H1 (cell line): ENCODE measurements around the gene FRMD5. TPM values are rescaled to one million over a fixed set of nuclear protein-coding genes. Genes with fewer than 3 reads are reported as not detected.

ENCODE experiments used
- CTCF ChIA-PET: fragments of 300-600 bp; sonication (Branson Sonifier 250); formaldehyde crosslinking; loops from one replicate; lab custom pipeline; 2021; ENCODE audit not compliant: partially characterized antibody; lab: Charles Lee
- POLR2A ChIA-PET: fragments of 300-600 bp; sonication (Branson Sonifier 250); formaldehyde crosslinking; loops from one replicate; lab custom pipeline; 2021; ENCODE audit warnings: inconsistent platforms; ENCODE audit not compliant: partially characterized antibody; lab: Charles Lee
- DNase-seq, 2 experiments: peaks; one replicate each; pipeline versions ENCODE4 v3.0.0 to v3.0.0-alpha.2; 2010 to 2022; ENCODE audit warnings: low spot score in 2 of 2, low read depth in 1 of 2, mixed read lengths in 1 of 2
- FAIRE-seq: peaks from 2 replicates; lab custom pipeline; 2011; peaks lifted over from hg19 to GRCh38; lab: Jason Lieb, UNC
- H2AFZ ChIP-seq: 2 replicates; pipeline ENCODE4 v1.8.1; 2012; ENCODE audit warnings: low read length, inconsistent platforms
- H2AK5ac ChIP-seq: 2 replicates; pipeline ENCODE4 v1.6.1; 2013; ENCODE audit warnings: low read depth, low read length
- H2BK120ac ChIP-seq: replicated peaks from 2 replicates; pipeline ENCODE3; 2013; ENCODE audit warnings: low read depth, low read length, inconsistent platforms
- H2BK12ac ChIP-seq: 2 replicates; pipeline ENCODE4 v1.6.1; 2013; ENCODE audit warnings: low read depth, low read length
- H2BK15ac ChIP-seq: 2 replicates; pipeline ENCODE4 v1.6.1; 2013; ENCODE audit warnings: low read length
- H2BK20ac ChIP-seq: 2 replicates; pipeline ENCODE4 v1.6.1; 2013; ENCODE audit warnings: low read length
- H2BK5ac ChIP-seq: 2 replicates; pipeline ENCODE4 v1.6.1; 2013; ENCODE audit warnings: low read depth, low read length
- H3K14ac ChIP-seq: 2 replicates; pipeline ENCODE4 v1.6.1; 2013; ENCODE audit warnings: inconsistent platforms; ENCODE audit not compliant: insufficient read length
- H3K18ac ChIP-seq: 2 replicates; pipeline ENCODE4 v1.6.1; 2013; ENCODE audit warnings: low read length; ENCODE audit errors: extremely low read depth
- H3K23ac ChIP-seq: 2 replicates; pipeline ENCODE4 v1.6.1; 2013; ENCODE audit warnings: inconsistent platforms; ENCODE audit not compliant: insufficient read length
- H3K23me2 ChIP-seq: 2 replicates; pipeline ENCODE4 v1.6.1; 2013; ENCODE audit warnings: low read depth, low read length
- H3K27ac ChIP-seq: 2 replicates; pipeline ENCODE4 v1.6.1; 2011; ENCODE audit warnings: low read depth, low read length, inconsistent platforms
- H3K27me3 ChIP-seq, 4 experiments: replicated peaks in 1 of 4; 1 replicate in 1 of 4; 2 replicates in 3 of 4; pipeline versions ENCODE4 v1.6.1 to v1.8.1; 2011 to 2013; ENCODE audit warnings: low read length in 3 of 4, mild to moderate bottlenecking in 3 of 4, inconsistent platforms in 2 of 4, mixed read lengths in 2 of 4, moderate library complexity in 1 of 4; ENCODE audit not compliant: control insufficient read depth in 3 of 4, insufficient read depth in 3 of 4; ENCODE audit errors: extremely low read depth in 1 of 4
- H3K36me3 ChIP-seq, 4 experiments: 2 replicates each; pipeline versions ENCODE4 v1.6.1 to v1.8.1; 2011 to 2013; ENCODE audit warnings: mild to moderate bottlenecking in 4 of 4, low read length in 3 of 4, moderate library complexity in 2 of 4, control low read depth in 1 of 4, inconsistent platforms in 1 of 4; ENCODE audit not compliant: insufficient read depth in 4 of 4, control insufficient read depth in 2 of 4
- H3K4ac ChIP-seq: replicated peaks from 2 replicates; pipeline ENCODE3; 2013; ENCODE audit warnings: low read length, low read depth, mixed read lengths, inconsistent platforms; ENCODE audit not compliant: insufficient read length
- H3K4me1 ChIP-seq, 4 experiments: replicated peaks in 1 of 4; 1 replicate in 1 of 4; 2 replicates in 3 of 4; pipeline versions ENCODE4 v1.6.1 to v1.8.1; 2011 to 2013; ENCODE audit warnings: low read length in 3 of 4, inconsistent platforms in 2 of 4, mixed read lengths in 1 of 4; ENCODE audit not compliant: insufficient read depth in 4 of 4, control insufficient read depth in 3 of 4
- H3K4me2 ChIP-seq, 2 experiments: 2 replicates each; pipeline versions ENCODE4 v1.6.1 to v1.8.1; 2011 to 2013; ENCODE audit warnings: low read depth in 2 of 2, low read length in 2 of 2, control low read depth in 1 of 2, inconsistent platforms in 1 of 2, mild to moderate bottlenecking in 1 of 2; ENCODE audit not compliant: insufficient read depth in 1 of 2
- H3K4me3 ChIP-seq, 4 experiments: fragments of 200-600, 300-600 bp in 1 of 4; sonication (generic), shearing (Covaris generic), sonication (Bioruptor Twin) in 1 of 4; 2 replicates each; pipeline versions ENCODE4 v1.5.1 to v1.8.1; 2011 to 2016; ENCODE audit warnings: low read length in 4 of 4, low read depth in 3 of 4, control low read depth in 2 of 4, inconsistent platforms in 2 of 4, mild to moderate bottlenecking in 2 of 4, mixed read lengths in 1 of 4, moderate library complexity in 1 of 4; ENCODE audit not compliant: insufficient read depth in 2 of 4; ENCODE audit errors: extremely low read depth in 1 of 4
- H3K56ac ChIP-seq: replicated peaks from 2 replicates; pipeline ENCODE3; 2013; ENCODE audit warnings: low read depth, mild to moderate bottlenecking, mixed read lengths, low read length, inconsistent platforms; ENCODE audit not compliant: insufficient read length
- H3K79me1 ChIP-seq: 2 replicates; pipeline ENCODE4 v1.6.1; 2013; ENCODE audit warnings: low read depth, low read length, control low read depth
- H3K79me2 ChIP-seq, 2 experiments: 2 replicates each; pipeline versions ENCODE4 v1.6.1 to v1.8.1; 2012 to 2013; ENCODE audit warnings: low read length in 2 of 2, mild to moderate bottlenecking in 2 of 2, inconsistent platforms in 1 of 2; ENCODE audit not compliant: insufficient read depth in 2 of 2, control insufficient read depth in 1 of 2
- H3K9ac ChIP-seq, 4 experiments: replicated peaks in 1 of 4; 1 replicate in 1 of 4; 2 replicates in 3 of 4; pipeline versions ENCODE4 v1.6.1 to v1.8.1; 2011 to 2013; ENCODE audit warnings: low read depth in 3 of 4, low read length in 3 of 4, control low read depth in 2 of 4, mild to moderate bottlenecking in 2 of 4, moderate library complexity in 2 of 4, inconsistent platforms in 1 of 4; ENCODE audit errors: extremely low read depth in 1 of 4
- H3K9me3 ChIP-seq, 2 experiments: 2 replicates each; pipeline versions ENCODE4 v1.6.1 to v1.8.1; 2012 to 2013; ENCODE audit warnings: mild to moderate bottlenecking in 2 of 2, moderate library complexity in 2 of 2, control low read depth in 1 of 2, inconsistent platforms in 1 of 2, low read depth in 1 of 2, low read length in 1 of 2, mixed read lengths in 1 of 2; ENCODE audit not compliant: insufficient read depth in 2 of 2
- H4K20me1 ChIP-seq, 2 experiments: replicated peaks in 1 of 2; 2 replicates each; pipeline versions ENCODE3 to v1.8.1; 2011 to 2013; ENCODE audit warnings: inconsistent platforms in 2 of 2, low read length in 2 of 2, mild to moderate bottlenecking in 1 of 2; ENCODE audit not compliant: insufficient read depth in 2 of 2, control insufficient read depth in 1 of 2
- H4K5ac ChIP-seq: 2 replicates; pipeline ENCODE4 v1.6.1; 2013; ENCODE audit warnings: low read length, low read depth, mixed read lengths, inconsistent platforms; ENCODE audit not compliant: insufficient read length
- H4K8ac ChIP-seq: 2 replicates; pipeline ENCODE4 v1.8.0; 2013; ENCODE audit warnings: mild to moderate bottlenecking, moderate library complexity, low read length, inconsistent platforms; ENCODE audit not compliant: insufficient read depth; ENCODE audit errors: extremely low read depth
- H4K91ac ChIP-seq: replicated peaks from 2 replicates; pipeline ENCODE3; 2013; ENCODE audit warnings: low read length, mixed read lengths, inconsistent platforms; ENCODE audit not compliant: insufficient read length
- ASH2L ChIP-seq: fragments of 200-600, 300-600 bp; sonication (generic); IDR thresholded peaks from one replicate; pipeline ENCODE4 v1.7.1; 2017; ENCODE audit warnings: low read length
- CBX5 ChIP-seq: fragments of 300-800, 300-1000 bp; sonication (generic); IDR thresholded peaks from 2 replicates; pipeline ENCODE4 v1.7.1; 2016; ENCODE audit warnings: antibody characterized with exemption, low read length, low read depth
- CTBP2 ChIP-seq: IDR thresholded peaks from 2 replicates; pipeline ENCODE4 v1.7.0; 2011; ENCODE audit warnings: borderline replicate concordance, mild to moderate bottlenecking, moderate library complexity, mixed read lengths, low read length; ENCODE audit not compliant: insufficient read depth, insufficient read length
- KDM5A ChIP-seq: fragments of 200-600 bp; IDR thresholded peaks from 2 replicates; pipeline ENCODE4 v1.7.1; 2012; ENCODE audit warnings: mild to moderate bottlenecking, low read length, inconsistent platforms, mixed read lengths
- RAD21 ChIP-seq, 2 experiments: IDR thresholded peaks in 1 of 2; conservative IDR thresholded peaks in 1 of 2; 2 replicates each; pipeline ENCODE4 v1.6.1; 2011; ENCODE audit warnings: low read depth in 2 of 2, low read length in 2 of 2, improper control_type of control experiment in 1 of 2, inconsistent platforms in 1 of 2, mild to moderate bottlenecking in 1 of 2, moderate library complexity in 1 of 2
- SIN3A ChIP-seq, 2 experiments: IDR thresholded peaks in 1 of 2; conservative IDR thresholded peaks in 1 of 2; 2 replicates each; pipeline ENCODE4 v1.6.1; 2011 to 2012; ENCODE audit warnings: low read length in 2 of 2, improper control_type of control experiment in 1 of 2, low read depth in 1 of 2, mild to moderate bottlenecking in 1 of 2
- SIRT6 ChIP-seq: IDR thresholded peaks from one replicate; pipeline ENCODE4 v1.7.1; 2012; ENCODE audit warnings: low read length, inconsistent platforms
- SIX5 ChIP-seq: IDR thresholded peaks from 2 replicates; pipeline ENCODE4 v1.6.1; 2011; ENCODE audit warnings: mild to moderate bottlenecking, low read depth, low read length
- SP2 ChIP-seq: IDR thresholded peaks from 2 replicates; pipeline ENCODE4 v1.6.1; 2012; ENCODE audit warnings: mild to moderate bottlenecking, low read length, inconsistent platforms
- TAF7 ChIP-seq: optimal IDR thresholded peaks from 2 replicates; pipeline ENCODE3; 2011; ENCODE audit warnings: low read depth, mild to moderate bottlenecking, inconsistent platforms, low read length, moderate library complexity, borderline replicate concordance
- TBP ChIP-seq: IDR thresholded peaks from 2 replicates; pipeline ENCODE4 v1.6.1; 2011; ENCODE audit warnings: low read depth, low read length, improper control_type of control experiment
- ZNF274 ChIP-seq: IDR thresholded peaks from 2 replicates; pipeline ENCODE4 v1.7.0; 2012; ENCODE audit warnings: low read length, borderline replicate concordance; ENCODE audit errors: extremely low read depth
- WGBS, 2 experiments: shearing (Covaris generic) in 1 of 2; methylation state at CpG; one replicate each; pipeline versions ENCODE4 v1.1.6 to v1.1.7; 2013 to 2015; ENCODE audit warnings: low lambda C conversion rate in 2 of 2, mixed read lengths in 2 of 2, inconsistent platforms in 1 of 2, low coverage in 1 of 2, missing lambda C conversion rate in 1 of 2; ENCODE audit not compliant: insufficient replicate concordance in 2 of 2, insufficient coverage in 1 of 2, insufficient read length in 1 of 2; ENCODE audit errors: extremely low coverage in 1 of 2, missing lambda C conversion rate in 1 of 2; 5-methylcytosine and 5-hydroxymethylcytosine counted together
- polyA plus RNA-seq, 7 experiments: library from polyadenylated mRNA; depleted of rRNA in 3 of 7; stranded (reverse) in 5 of 7; unstranded in 2 of 7; fragments of >200 nt in 5 of 7; fragments of 200-250 nt in 2 of 7; gene quantifications; 1 replicate in 5 of 7; 2 replicates in 1 of 7; 4 replicates in 1 of 7; pipeline versions ENCODE4 v1.2.1 to v1.2.3, GENCODE V29; 2011 to 2013; ENCODE audit warnings: missing spikeins in 2 of 7, mixed read lengths in 2 of 7
- total RNA-seq: library from RNA; stranded (reverse); fragmentation: NEBNext Ultra II Directional; extraction: Animal tissue kit (Norgen Biotek cat#: 25700); gene quantifications from 2 replicates; pipeline ENCODE4 v1.2.1, GENCODE V29; 2021

Gene FRMD5
- total and polyA plus RNA-seq, 2 of the 8 experiments (the other 6 are each of a cell fraction or from before 2014, with no cell fraction given), result 10.1 to 12.6 TPM

GRCh38 chr15:43899928-43900327 is 295.1 kb downstream of the FRMD5 start:
- H3K79me1 ChIP-seq, result no peaks in the 10 kb centered on the region
- no peak overlapping the region for H2AFZ ChIP-seq
- no peak overlapping the region for H4K8ac ChIP-seq
- peaks cover 0 to 2% (median 1%) of the 10 kb centered on the region in 4 experiments; a peak in 1 of 8 replicates for H3K36me3 ChIP-seq
- no peaks in the 10 kb centered on the region for H4K20me1 ChIP-seq
- no peak overlapping the region for H4K91ac ChIP-seq
- peaks cover 0 to 5% (median 2%) of the 10 kb centered on the region in 4 experiments; a peak in 3 of 7 replicates for H3K4me1 ChIP-seq
- H3K4me2 ChIP-seq, result no peak overlapping the region
- no peak for DNase-seq
- no peak overlapping the region for H3K27ac ChIP-seq
- no peak overlapping the region for H3K14ac ChIP-seq
- H3K23me2 ChIP-seq, result no peaks in the 10 kb centered on the region
- H2BK15ac ChIP-seq, result no peak overlapping the region
- POLR2A ChIA-PET, result interaction anchor here (0.6 to 1.1 kb wide), 3 partner anchors 23 to 325 kb away, joined by 3 to 4 read pairs (median 3); no protein-coding TSS in a partner anchor
- H3K18ac ChIP-seq, result no peak overlapping the region
- no peak overlapping the region for H2BK20ac ChIP-seq
- H3K27me3 ChIP-seq, result no peaks in the 10 kb centered on the region
- H3K9me3 ChIP-seq, result no peaks in the 10 kb centered on the region
- WGBS, 2 experiments, result 87% methylated on average over 5 of the region's 5 CpGs; no CpG with 5 or more reads in 1 of the 2 experiments
- no peak overlapping the region for H3K4ac ChIP-seq
- FAIRE-seq, result no peak
- no peak overlapping the region for H3K4me3 ChIP-seq
- H2BK5ac ChIP-seq, result no peak overlapping the region
- H2BK120ac ChIP-seq, result no peak overlapping the region
- no peak overlapping the region for H4K5ac ChIP-seq
- H3K23ac ChIP-seq, result no peak overlapping the region
- H3K56ac ChIP-seq, result no peak overlapping the region
- no peak overlapping the region for H2AK5ac ChIP-seq
- CTCF ChIA-PET, result interaction anchor here (1.0 to 2.3 kb wide), 3 partner anchors 18 to 170 kb away, joined by 3 to 11 read pairs (median 5); no protein-coding TSS in a partner anchor
- H2BK12ac ChIP-seq, result no peak overlapping the region
- no peak overlapping the region for H3K9ac ChIP-seq
- no peaks in the 10 kb centered on the region for H3K79me2 ChIP-seq
- TF ChIP-seq ZNF274, result no peak
- no peak for TF ChIP-seq ASH2L
- no peak for TF ChIP-seq CBX5
- no peak for TF ChIP-seq SIN3A (conservative IDR thresholded peaks at IDR 0.05 in 1 of 2, IDR thresholded peaks at IDR 0.05 in 1 of 2; ENCODE audit: low read depth in 1 of 2, low read length in 2 of 2)
- TF ChIP-seq TBP, result no peak
- TF ChIP-seq RAD21 (IDR thresholded peaks at IDR 0.05 in 1 of 2, conservative IDR thresholded peaks at IDR 0.05 in 1 of 2; ENCODE audit: low read depth in 2 of 2, low read length in 2 of 2), result no peak
- no peak for TF ChIP-seq SP2
- TF ChIP-seq SIRT6, result no peak
- no peak for TF ChIP-seq KDM5A
- no peak for TF ChIP-seq TAF7
- TF ChIP-seq CTBP2, result no peak
- TF ChIP-seq SIX5, result no peak
